IMR-90 (cell line): ENCODE results near the gene CTNS.

Experiments
- RAD21 ChIP-seq: IDR thresholded peaks from 2 replicates; pipeline ENCODE4 v1.6.1; 2012; ENCODE audit warnings: low read length, improper control_type of control experiment
- USF2 ChIP-seq: fragments of 150-350 bp; IDR thresholded peaks from 2 replicates; pipeline ENCODE4 v1.6.1; 2017; ENCODE audit warnings: mild to moderate bottlenecking, antibody characterized with exemption, low read length, low read depth
- TF ChIP-seq, protein P1 (sequence below): conservative IDR thresholded peaks from 2 replicates; pipeline ENCODE4 v1.5.1; 2012; ENCODE audit warnings: mild to moderate bottlenecking, low read depth, low read length, improper control_type of control experiment

DNA sequence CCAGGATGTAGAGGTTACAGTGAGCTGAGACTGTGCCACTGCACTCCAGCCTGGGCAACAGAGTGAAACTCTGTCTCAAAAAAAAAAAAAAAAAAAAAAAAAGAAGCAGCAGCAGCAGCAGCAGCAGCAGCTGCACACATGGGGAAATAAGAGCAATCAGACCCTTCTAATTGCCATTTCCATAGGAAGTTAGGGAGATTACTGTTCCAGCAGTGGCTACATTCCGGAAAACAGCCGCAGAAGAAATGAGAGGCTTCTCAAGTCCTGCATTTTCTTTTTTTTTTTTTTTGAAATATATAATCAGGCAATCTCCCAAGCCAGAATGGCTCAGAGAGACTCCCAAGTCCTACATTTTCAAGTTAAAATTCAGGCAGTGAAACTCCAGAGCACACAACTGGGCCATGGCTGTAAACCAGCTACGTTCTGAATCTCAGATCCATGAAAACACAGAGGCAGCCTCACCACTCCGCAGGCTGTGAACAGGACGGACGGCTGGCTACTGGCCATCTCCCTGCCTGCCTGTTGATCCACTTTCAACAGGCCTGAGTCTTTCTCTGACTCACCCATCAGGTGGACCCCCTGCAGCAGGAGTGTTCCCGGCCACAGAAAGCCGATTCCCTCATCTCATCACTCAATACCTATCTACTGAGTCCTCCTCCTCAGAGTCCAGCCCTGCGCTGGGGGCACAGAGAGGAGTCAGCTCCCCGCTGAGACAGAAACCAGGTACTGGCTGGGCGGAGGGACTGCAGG, 42.3 kb upstream of the CTNS start:
- TF ChIP-seq, protein P1, sequence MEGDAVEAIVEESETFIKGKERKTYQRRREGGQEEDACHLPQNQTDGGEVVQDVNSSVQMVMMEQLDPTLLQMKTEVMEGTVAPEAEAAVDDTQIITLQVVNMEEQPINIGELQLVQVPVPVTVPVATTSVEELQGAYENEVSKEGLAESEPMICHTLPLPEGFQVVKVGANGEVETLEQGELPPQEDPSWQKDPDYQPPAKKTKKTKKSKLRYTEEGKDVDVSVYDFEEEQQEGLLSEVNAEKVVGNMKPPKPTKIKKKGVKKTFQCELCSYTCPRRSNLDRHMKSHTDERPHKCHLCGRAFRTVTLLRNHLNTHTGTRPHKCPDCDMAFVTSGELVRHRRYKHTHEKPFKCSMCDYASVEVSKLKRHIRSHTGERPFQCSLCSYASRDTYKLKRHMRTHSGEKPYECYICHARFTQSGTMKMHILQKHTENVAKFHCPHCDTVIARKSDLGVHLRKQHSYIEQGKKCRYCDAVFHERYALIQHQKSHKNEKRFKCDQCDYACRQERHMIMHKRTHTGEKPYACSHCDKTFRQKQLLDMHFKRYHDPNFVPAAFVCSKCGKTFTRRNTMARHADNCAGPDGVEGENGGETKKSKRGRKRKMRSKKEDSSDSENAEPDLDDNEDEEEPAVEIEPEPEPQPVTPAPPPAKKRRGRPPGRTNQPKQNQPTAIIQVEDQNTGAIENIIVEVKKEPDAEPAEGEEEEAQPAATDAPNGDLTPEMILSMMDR: no peak
- no peak for TF ChIP-seq RAD21
- no peak for TF ChIP-seq USF2
